HL-60 (cell line): ENCODE results near the gene KRTAP10-7.

Experiments used
- GABPA ChIP-seq: IDR thresholded peaks from 2 replicates; pipeline ENCODE4 v1.6.1; 2012; ENCODE audit warnings: low read depth
- POLR2AphosphoS5 ChIP-seq: IDR thresholded peaks from 2 replicates; pipeline ENCODE4 v1.6.1; 2012; ENCODE audit warnings: low read depth
- SPI1 ChIP-seq: IDR thresholded peaks from 2 replicates; pipeline ENCODE4 v1.6.1; 2012; ENCODE audit warnings: low read depth, mild to moderate bottlenecking, borderline replicate concordance
- TF ChIP-seq, protein P1 (sequence below): IDR thresholded peaks from one replicate; pipeline ENCODE4 v1.5.1; 2011; ENCODE audit warnings: low read length, control low read depth, inconsistent platforms; ENCODE audit not compliant: insufficient read depth
- TF ChIP-seq, protein P2 (sequence below): IDR thresholded peaks from 2 replicates; pipeline ENCODE4 v1.6.1; 2012; ENCODE audit warnings: low read depth; ENCODE audit not compliant: insufficient replicate concordance

DNA sequence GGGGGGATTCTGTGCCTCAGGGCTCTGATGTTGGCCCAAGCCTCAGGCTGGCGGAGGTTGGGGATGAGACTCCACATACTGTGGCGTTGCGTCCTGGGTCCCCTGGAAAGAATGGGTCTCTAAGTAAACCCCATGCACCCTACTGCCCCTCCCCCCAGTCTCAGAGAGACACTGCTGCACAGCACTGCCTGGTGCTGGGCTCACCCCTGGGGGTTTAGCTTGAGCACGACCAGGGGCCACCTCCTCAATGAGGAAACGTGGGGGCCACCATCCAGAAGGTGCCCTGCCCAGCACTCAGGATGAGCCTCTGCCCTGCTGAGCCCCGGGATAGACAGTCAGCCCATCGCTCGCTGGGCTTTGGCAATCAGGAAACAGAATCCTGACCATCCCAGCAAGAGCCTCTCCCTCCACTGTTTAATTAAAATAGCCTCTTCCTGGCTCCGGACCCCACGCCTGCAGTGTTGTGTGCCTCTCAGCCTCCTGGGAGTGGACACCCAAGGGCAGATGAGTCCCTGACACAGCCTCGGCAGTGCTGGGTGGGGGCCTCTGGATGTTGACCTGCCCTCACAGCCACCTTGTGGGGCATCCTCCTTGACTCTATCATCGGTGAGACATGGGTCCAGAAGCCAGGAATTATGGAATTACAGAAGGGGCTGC lies 30.4 kb upstream of the KRTAP10-7 start:
- TF ChIP-seq POLR2AphosphoS5 (no peak), SPI1 (no peak), GABPA (no peak)
- TF ChIP-seq, protein P1, sequence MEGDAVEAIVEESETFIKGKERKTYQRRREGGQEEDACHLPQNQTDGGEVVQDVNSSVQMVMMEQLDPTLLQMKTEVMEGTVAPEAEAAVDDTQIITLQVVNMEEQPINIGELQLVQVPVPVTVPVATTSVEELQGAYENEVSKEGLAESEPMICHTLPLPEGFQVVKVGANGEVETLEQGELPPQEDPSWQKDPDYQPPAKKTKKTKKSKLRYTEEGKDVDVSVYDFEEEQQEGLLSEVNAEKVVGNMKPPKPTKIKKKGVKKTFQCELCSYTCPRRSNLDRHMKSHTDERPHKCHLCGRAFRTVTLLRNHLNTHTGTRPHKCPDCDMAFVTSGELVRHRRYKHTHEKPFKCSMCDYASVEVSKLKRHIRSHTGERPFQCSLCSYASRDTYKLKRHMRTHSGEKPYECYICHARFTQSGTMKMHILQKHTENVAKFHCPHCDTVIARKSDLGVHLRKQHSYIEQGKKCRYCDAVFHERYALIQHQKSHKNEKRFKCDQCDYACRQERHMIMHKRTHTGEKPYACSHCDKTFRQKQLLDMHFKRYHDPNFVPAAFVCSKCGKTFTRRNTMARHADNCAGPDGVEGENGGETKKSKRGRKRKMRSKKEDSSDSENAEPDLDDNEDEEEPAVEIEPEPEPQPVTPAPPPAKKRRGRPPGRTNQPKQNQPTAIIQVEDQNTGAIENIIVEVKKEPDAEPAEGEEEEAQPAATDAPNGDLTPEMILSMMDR: no peak
- TF ChIP-seq, protein P2, sequence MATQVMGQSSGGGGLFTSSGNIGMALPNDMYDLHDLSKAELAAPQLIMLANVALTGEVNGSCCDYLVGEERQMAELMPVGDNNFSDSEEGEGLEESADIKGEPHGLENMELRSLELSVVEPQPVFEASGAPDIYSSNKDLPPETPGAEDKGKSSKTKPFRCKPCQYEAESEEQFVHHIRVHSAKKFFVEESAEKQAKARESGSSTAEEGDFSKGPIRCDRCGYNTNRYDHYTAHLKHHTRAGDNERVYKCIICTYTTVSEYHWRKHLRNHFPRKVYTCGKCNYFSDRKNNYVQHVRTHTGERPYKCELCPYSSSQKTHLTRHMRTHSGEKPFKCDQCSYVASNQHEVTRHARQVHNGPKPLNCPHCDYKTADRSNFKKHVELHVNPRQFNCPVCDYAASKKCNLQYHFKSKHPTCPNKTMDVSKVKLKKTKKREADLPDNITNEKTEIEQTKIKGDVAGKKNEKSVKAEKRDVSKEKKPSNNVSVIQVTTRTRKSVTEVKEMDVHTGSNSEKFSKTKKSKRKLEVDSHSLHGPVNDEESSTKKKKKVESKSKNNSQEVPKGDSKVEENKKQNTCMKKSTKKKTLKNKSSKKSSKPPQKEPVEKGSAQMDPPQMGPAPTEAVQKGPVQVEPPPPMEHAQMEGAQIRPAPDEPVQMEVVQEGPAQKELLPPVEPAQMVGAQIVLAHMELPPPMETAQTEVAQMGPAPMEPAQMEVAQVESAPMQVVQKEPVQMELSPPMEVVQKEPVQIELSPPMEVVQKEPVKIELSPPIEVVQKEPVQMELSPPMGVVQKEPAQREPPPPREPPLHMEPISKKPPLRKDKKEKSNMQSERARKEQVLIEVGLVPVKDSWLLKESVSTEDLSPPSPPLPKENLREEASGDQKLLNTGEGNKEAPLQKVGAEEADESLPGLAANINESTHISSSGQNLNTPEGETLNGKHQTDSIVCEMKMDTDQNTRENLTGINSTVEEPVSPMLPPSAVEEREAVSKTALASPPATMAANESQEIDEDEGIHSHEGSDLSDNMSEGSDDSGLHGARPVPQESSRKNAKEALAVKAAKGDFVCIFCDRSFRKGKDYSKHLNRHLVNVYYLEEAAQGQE: no peak
